Measurements from ENCODE around the gene CEACAM8.

GRCh38 chr19:42546831-42547500 lies 47.8 kb downstream of the CEACAM8 start:
- TF ChIP-seq EZH2 (IDR thresholded peaks at IDR 0.05; ENCODE audit: insufficient read depth, low read length) (no peak), CTCF (IDR thresholded peaks at IDR 0.05; ENCODE audit: insufficient read depth, low read depth, low read length) (no peak)
